Dermis lymphatic vessel endothelial cell (primary cell): Measurements from ENCODE around the gene ATP10B. TPM values are rescaled to one million over a fixed set of nuclear protein-coding genes. Genes with fewer than 3 reads are reported as not detected.

Source experiments
- total RNA-seq: library from RNA; depleted of rRNA; stranded (reverse); fragments of >200 nt; gene quantifications from 2 replicates; pipeline ENCODE4 v1.2.1, GENCODE V29; 2014

Gene ATP10B, protein sequence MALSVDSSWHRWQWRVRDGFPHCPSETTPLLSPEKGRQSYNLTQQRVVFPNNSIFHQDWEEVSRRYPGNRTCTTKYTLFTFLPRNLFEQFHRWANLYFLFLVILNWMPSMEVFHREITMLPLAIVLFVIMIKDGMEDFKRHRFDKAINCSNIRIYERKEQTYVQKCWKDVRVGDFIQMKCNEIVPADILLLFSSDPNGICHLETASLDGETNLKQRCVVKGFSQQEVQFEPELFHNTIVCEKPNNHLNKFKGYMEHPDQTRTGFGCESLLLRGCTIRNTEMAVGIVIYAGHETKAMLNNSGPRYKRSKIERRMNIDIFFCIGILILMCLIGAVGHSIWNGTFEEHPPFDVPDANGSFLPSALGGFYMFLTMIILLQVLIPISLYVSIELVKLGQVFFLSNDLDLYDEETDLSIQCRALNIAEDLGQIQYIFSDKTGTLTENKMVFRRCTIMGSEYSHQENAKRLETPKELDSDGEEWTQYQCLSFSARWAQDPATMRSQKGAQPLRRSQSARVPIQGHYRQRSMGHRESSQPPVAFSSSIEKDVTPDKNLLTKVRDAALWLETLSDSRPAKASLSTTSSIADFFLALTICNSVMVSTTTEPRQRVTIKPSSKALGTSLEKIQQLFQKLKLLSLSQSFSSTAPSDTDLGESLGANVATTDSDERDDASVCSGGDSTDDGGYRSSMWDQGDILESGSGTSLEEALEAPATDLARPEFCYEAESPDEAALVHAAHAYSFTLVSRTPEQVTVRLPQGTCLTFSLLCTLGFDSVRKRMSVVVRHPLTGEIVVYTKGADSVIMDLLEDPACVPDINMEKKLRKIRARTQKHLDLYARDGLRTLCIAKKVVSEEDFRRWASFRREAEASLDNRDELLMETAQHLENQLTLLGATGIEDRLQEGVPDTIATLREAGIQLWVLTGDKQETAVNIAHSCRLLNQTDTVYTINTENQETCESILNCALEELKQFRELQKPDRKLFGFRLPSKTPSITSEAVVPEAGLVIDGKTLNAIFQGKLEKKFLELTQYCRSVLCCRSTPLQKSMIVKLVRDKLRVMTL (N-terminal part only)
- under 0.01 and 0.09 TPM in 2 replicates for total RNA-seq

GRCh38 chr5:160852049-160852448, at the start of gene ATP10B:
ATP10B (minus strand) TSS chr5:160852211; CDS start chr5:160688074, 164,137 bp downstream.

